Subcutaneous abdominal adipose tissue (tissue), 5 donors: ENCODE data around the gene IFT88.
A peak's percentile ranks its signal among the peaks of the same experiment; 100 is the strongest.
"Not testable (repeated sequence)": the region's sequence is repeated elsewhere in the genome, so short reads cannot be mapped to it uniquely, and the experiment has no call there.

Experiments used
- H3K27ac ChIP-seq: one replicate; pipeline ENCODE4 v1.7.0; 2013; ENCODE audit warnings: low read depth, mild to moderate bottlenecking, inconsistent platforms, low read length, moderate library complexity
- H3K27me3 ChIP-seq, 5 donors: one replicate each; pipeline ENCODE4 v1.7.0; 2013; ENCODE audit warnings: low read length in 5 of 5, inconsistent platforms in 1 of 5; ENCODE audit not compliant: control insufficient read depth in 5 of 5, insufficient read depth in 4 of 5
- H3K36me3 ChIP-seq, 5 donors: one replicate each; pipeline ENCODE4 v1.7.0; 2013; ENCODE audit warnings: low read length in 5 of 5; ENCODE audit not compliant: control insufficient read depth in 5 of 5, insufficient read depth in 5 of 5
- H3K4me1 ChIP-seq, 5 donors: one replicate each; pipeline ENCODE4 v1.7.0; 2013; ENCODE audit warnings: low read length in 5 of 5, mild to moderate bottlenecking in 3 of 5, moderate library complexity in 1 of 5; ENCODE audit not compliant: control insufficient read depth in 5 of 5, insufficient read depth in 5 of 5
- H3K4me3 ChIP-seq, 5 donors: one replicate each; pipeline ENCODE4 v1.7.0; 2013; ENCODE audit warnings: low read length in 5 of 5, low read depth in 1 of 5
- H3K9ac ChIP-seq, 5 donors: one replicate each; pipeline ENCODE4 v1.7.0; 2013; ENCODE audit warnings: low read length in 5 of 5, mild to moderate bottlenecking in 4 of 5, moderate library complexity in 3 of 5
- H3K9me3 ChIP-seq, 5 donors: one replicate each; pipeline ENCODE4 v1.7.0; 2013; ENCODE audit warnings: low read length in 5 of 5; ENCODE audit not compliant: control insufficient read depth in 5 of 5
- donor health status: healthy.
- donor health status: healthy.
- donor health status: healthy.
- donor health status: healthy.
- donor health status: healthy.

The IFT88 gene

DNA sequence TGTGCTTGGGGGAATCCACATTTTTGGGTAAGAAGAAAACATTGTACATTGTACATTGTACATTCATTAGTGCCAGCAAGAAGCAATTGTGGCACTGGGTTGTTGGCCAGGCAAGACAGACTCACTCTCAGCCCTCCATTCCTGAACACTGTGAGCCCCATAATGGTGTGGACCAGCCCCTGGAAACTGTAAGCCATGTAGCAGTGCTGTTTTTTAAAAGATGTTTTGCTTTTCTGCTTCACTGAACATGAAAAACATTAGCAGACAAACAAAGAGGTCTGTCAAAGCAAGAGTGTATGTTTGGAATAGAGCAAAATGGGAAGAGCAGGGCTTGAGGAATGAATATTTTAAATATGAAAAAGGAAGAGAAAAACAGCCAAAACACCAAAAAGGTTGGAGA is 97.4 kb downstream of the IFT88 start:
- no peak overlapping the region for H3K9ac ChIP-seq
- H3K27ac ChIP-seq, result no peak overlapping the region
- H3K27me3 ChIP-seq, result no peaks in the 10 kb centered on the region
- no peaks in the 10 kb centered on the region for H3K9me3 ChIP-seq
- peaks cover 0 to 16% (median 4%) of the 10 kb centered on the region in 5 donors for H3K36me3 ChIP-seq
- H3K4me3 ChIP-seq, result no peak overlapping the region
- no peaks in the 10 kb centered on the region for H3K4me1 ChIP-seq

DNA sequence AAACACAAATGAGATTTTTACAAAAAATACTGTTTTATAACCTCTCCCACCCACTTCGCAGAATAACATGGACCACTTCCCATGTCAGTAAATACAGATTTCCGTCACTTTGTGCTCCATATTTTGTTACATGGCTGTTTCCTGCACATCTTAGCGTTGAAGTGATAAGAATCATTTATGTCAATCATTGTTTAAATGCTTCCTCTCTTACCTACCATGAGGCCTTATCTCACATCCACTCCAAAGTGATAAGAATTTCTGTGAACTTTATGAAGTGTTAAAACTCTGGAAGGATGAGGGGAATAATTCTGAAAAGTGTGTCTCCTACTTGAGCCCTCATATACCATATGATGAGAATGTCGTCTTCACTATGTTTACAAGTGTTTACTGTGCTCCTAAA is 100.0 kb downstream of the IFT88 start:
- H3K9ac ChIP-seq, result no peak overlapping the region
- peaks cover 0 to 23% (median 6%) of the 10 kb centered on the region in 5 donors for H3K36me3 ChIP-seq
- H3K9me3 ChIP-seq, result no peaks in the 10 kb centered on the region
- no peaks in the 10 kb centered on the region for H3K4me1 ChIP-seq
- H3K27ac ChIP-seq, result no peak overlapping the region
- H3K27me3 ChIP-seq, result no peaks in the 10 kb centered on the region
- H3K4me3 ChIP-seq, result no peak overlapping the region

DNA sequence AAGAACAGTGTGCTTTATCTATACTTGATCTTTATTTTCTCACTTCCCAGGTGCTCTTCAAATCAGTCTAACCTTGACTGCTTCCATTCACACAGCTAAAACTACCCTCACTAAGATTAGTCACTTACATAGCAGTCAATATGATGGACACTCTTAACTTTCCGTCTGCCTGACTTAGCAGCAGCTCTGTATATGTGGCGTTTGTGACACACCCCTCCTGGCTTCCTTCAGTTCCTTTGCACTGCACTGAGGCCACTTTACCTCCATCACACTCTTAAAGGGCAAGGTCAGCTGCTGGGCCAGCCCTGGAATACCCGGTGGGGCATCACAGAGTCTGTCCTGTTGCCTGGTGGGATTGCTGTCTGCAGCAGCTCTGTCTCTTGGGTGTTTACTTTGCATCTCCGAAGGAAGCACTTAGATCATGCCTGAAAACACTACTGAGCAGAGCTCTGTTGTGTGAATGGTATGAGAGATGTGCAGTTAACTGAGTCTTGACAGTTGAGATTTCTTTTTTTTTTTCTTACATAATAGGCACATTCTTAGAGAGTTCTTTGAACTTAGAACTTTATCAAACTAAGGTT is 101.0 kb downstream of the IFT88 start:
- H3K36me3 ChIP-seq, result peaks cover 0 to 30% (median 6%) of the 10 kb centered on the region in 5 donors
- H3K9me3 ChIP-seq, result no peaks in the 10 kb centered on the region
- H3K4me3 ChIP-seq, result no peak overlapping the region
- no peaks in the 10 kb centered on the region for H3K27me3 ChIP-seq
- H3K9ac ChIP-seq, result no peak overlapping the region
- no peak overlapping the region for H3K27ac ChIP-seq
- H3K4me1 ChIP-seq, result peaks cover 0 to 6% (median 5%) of the 10 kb centered on the region in 5 donors

DNA sequence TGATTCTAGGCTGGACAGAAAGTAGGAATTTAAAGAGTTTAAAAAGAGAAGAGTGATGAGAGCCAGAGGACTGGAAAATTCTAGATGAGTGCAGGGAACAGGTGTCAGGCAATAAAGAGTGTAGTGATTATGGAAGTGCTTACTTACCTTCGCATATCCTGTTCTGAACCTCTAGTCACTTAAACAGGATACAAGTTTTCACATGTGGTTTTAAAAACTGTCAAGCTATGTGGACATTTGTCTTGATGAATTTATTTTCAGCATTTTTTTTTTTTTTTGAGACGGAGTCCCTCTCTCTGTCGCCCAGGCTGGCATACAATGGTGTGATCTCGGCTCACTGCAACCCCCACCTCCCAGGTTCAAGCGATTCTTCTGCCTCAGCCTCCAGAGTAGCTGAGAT is 102.2 kb downstream of the IFT88 start:
- Histone ChIP-seq H3K9ac (no peak overlapping the region), H3K9me3 (no peaks in the 10 kb centered on the region), H3K4me1 (peaks cover 0 to 16% (median 14%) of the 10 kb centered on the region in 5 donors), H3K27ac (no peak overlapping the region), H3K4me3 (no peak overlapping the region), H3K27me3 (no peaks in the 10 kb centered on the region), H3K36me3 (peaks cover 0 to 21% (median 6%) of the 10 kb centered on the region in 5 donors)

DNA sequence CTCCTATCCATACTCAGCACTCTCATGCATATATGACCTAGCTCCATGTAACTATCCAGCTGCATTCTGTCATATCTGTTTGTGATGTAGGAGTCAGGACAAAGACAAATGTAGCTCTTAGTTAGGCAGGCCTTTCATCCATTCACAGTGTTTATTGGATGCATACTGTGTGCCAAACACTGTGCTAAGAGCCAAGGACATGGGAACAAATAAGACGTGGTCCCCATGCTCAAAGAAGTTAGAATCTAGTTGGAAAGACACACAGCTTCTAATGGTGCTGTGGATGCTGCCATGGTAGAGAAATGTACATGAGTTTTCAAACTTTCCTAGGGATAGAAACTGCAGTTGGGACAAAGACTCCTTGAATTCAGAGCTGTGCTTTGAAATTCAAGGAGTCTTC is 104.8 kb downstream of the IFT88 start:
- no peak overlapping the region for H3K9ac ChIP-seq
- H3K4me1 ChIP-seq, result peaks cover 0 to 16% (median 14%) of the 10 kb centered on the region in 5 donors
- no peaks in the 10 kb centered on the region for H3K27me3 ChIP-seq
- no peak overlapping the region for H3K4me3 ChIP-seq
- no peaks in the 10 kb centered on the region for H3K9me3 ChIP-seq
- H3K27ac ChIP-seq, result no peak overlapping the region
- peaks cover 0 to 21% (median 9%) of the 10 kb centered on the region in 5 donors for H3K36me3 ChIP-seq

DNA sequence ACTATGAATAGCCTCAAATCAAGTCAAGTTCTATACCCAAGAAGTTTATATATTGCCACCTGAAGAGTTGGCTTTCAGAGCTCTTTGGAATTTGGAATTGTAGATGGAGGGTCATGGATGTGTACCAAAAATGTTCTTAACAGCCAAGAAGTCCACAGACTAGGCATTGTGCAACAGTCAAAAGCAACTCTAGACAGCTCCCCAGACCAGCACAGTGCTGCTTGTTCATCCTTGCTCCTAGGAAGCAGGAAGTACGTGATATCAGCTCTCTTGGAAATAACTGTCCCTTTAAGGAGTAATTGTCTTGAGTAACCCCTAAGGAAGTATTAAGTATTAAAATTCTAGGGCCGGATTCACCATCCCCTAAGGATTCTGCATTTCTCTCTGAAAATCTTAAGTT is 105.8 kb downstream of the IFT88 start:
- Histone ChIP-seq H3K4me1 (peaks cover 0 to 16% (median 14%) of the 10 kb centered on the region in 5 donors), H3K27me3 (no peaks in the 10 kb centered on the region), H3K36me3 (peaks cover 0 to 21% (median 7%) of the 10 kb centered on the region in 5 donors), H3K9ac (no peak overlapping the region), H3K27ac (no peak overlapping the region), H3K9me3 (no peaks in the 10 kb centered on the region), H3K4me3 (no peak overlapping the region)

DNA sequence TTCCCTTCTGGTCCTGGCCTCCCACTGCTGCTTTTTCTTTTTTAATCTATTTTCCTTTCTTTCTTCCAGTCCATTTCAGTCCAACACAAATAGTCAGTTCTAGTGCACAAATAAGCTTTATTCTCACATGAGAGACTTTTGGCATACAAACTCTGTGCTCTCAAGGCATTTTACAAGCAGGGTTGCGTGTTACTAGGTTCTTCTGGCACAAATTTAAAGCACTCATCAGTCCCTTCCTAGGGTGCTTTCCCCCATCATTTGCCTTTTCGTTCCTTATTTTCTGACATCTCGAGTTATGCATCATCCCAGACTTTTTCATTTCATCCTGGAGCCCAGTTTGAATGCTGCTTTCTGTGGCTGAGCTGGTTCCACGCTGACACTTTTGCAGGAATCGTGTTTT is 106.8 kb downstream of the IFT88 start:
- Histone ChIP-seq H3K9me3 (no peaks in the 10 kb centered on the region), H3K36me3 (peaks cover 0 to 21% (median 7%) of the 10 kb centered on the region in 5 donors), H3K4me1 (peaks cover 0 to 16% (median 14%) of the 10 kb centered on the region in 5 donors), H3K27ac (no peak overlapping the region), H3K27me3 (no peaks in the 10 kb centered on the region), H3K4me3 (peak overlapping the region in 1 of 5 donors; percentile 2), H3K9ac (peak overlapping the region in 1 of 5 donors; percentile 44)

DNA sequence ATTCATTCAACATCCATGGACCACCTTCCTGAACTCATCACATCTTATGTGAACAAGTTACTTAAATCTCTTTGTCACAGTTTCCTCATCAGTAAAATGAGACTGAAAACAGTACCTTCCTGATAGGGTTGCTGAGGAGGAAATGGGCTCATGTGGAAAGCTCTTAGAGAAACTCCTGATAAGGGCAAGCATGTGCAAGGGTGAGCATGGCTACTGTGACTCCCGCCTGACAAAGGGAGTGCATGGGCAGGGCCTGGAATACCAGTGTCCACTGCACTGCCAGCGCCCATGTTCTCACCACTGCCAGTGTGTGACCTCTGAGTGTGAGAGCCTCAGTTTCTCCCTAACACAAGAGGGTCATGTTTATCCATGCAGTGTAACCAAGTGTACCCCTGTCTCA is 109.3 kb downstream of the IFT88 start:
- no peak overlapping the region for H3K27ac ChIP-seq
- H3K9me3 ChIP-seq, result no peaks in the 10 kb centered on the region
- no peak overlapping the region for H3K4me3 ChIP-seq
- H3K9ac ChIP-seq, result no peak overlapping the region
- no peaks in the 10 kb centered on the region for H3K27me3 ChIP-seq
- H3K36me3 ChIP-seq, result peaks cover 0 to 21% (median 11%) of the 10 kb centered on the region in 5 donors
- H3K4me1 ChIP-seq, result peaks cover 0 to 20% (median 14%) of the 10 kb centered on the region in 5 donors

DNA sequence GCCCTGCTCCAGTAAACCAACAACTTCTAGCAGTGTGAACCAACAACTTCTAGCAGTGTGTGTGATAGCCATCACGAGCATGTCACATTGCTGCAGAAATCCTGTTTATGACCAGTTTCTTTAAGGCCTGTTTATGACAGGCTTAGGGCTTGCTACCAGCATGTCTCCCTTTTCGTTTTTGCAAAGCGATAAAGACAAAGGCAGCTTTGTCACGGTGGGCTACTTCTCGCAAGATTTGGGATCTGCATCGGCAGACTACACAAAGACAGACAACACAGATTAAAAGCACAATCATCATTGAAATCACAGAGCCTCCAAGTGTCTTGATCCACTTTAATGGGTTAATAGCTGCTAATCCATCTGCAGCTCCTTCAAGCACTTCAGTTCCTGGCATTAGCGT is 111.6 kb downstream of the IFT88 start:
- H3K4me3 ChIP-seq, H3K27me3 ChIP-seq, H3K9me3 ChIP-seq, H3K27ac ChIP-seq, H3K36me3 ChIP-seq, H3K9ac ChIP-seq: not testable (repeated sequence)
- peaks cover 0 to 11% (median 3%) of the 10 kb centered on the region in 5 donors for H3K4me1 ChIP-seq

DNA sequence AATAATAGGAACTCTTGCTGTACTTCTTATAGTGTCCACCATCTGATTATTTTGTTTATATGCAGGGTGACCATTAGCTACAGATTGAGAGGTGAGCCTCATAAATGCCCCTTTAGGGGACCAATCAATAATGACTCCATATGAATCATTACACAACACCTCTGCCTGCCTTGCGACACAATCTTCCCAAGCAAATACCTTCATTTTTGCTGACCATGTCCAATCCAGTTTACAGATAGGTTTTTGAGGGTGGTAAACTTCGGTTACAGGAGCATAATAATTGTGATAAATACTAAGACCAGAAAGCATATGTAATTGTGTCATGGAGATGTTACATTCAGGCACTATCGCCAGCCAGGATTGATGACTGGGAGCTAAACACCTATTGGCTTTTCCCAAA is 112.9 kb downstream of the IFT88 start:
- no peak overlapping the region for H3K4me3 ChIP-seq
- no peak overlapping the region for H3K27ac ChIP-seq
- no peak overlapping the region for H3K9ac ChIP-seq
- no peaks in the 10 kb centered on the region for H3K9me3 ChIP-seq
- H3K4me1 ChIP-seq, result peaks cover 0 to 7% (median 0%) of the 10 kb centered on the region in 5 donors
- peaks cover 0 to 9% (median 7%) of the 10 kb centered on the region in 5 donors for H3K36me3 ChIP-seq
- no peaks in the 10 kb centered on the region for H3K27me3 ChIP-seq
